ENCODE results near the gene ALKBH1.

Gene ALKBH1

GRCh38 chr14:77707355-77707723 lies 484 bp downstream of the ALKBH1 start:
- peak; percentile 63; the same call in 1 of the 2 replicates for TF ChIP-seq CTCF (IDR thresholded peaks at IDR 0.05)

- TF ChIP-seq CTCF (IDR thresholded peaks at IDR 0.05) = no peak
These were observed 16.6 kb downstream of the ALKBH1 start for GRCh38 chr14:77691259-77691658.

- no peak for TF ChIP-seq CTCF (IDR thresholded peaks at IDR 0.05)
These were observed 25.7 kb downstream of the ALKBH1 start for GRCh38 chr14:77682158-77682553.

- TF ChIP-seq CTCF (IDR thresholded peaks at IDR 0.05) = no peak
These were observed 26.3 kb downstream of the ALKBH1 start for GRCh38 chr14:77681196-77682157.

- no peak for TF ChIP-seq CTCF (IDR thresholded peaks at IDR 0.05)
These were observed 32.9 kb downstream of the ALKBH1 start for GRCh38 chr14:77674931-77675330.

GRCh38 chr14:77673193-77673592 lies 34.6 kb downstream of the ALKBH1 start:
- no peak for TF ChIP-seq CTCF (IDR thresholded peaks at IDR 0.05)

GRCh38 chr14:77667331-77667730 lies 40.5 kb downstream of the ALKBH1 start:
- TF ChIP-seq CTCF (IDR thresholded peaks at IDR 0.05) = no peak
